Superior temporal gyrus (tissue), 1 donor: ENCODE measurements around the gene PRMT7.

Experiments used
- DNase-seq: peaks from one replicate; pipeline ENCODE4 v3.0.0-alpha.2; 2016; ENCODE audit errors: extremely low spot score

PRMT7 gene

GRCh38 chr16:68395167-68395786, 84.5 kb downstream of the PRMT7 start:
- DNase-seq: no peak

- no peak for DNase-seq
Observed at GRCh38 chr16:68395815-68396214, 85.0 kb downstream of the PRMT7 start.

GRCh38 chr16:68396481-68396880, 85.7 kb downstream of the PRMT7 start:
- peak; percentile 22 for DNase-seq

GRCh38 chr16:68397710-68398201, 86.9 kb downstream of the PRMT7 start:
- DNase-seq: no peak

GRCh38 chr16:68399456-68399855, 88.6 kb downstream of the PRMT7 start:
- no peak for DNase-seq

DNA sequence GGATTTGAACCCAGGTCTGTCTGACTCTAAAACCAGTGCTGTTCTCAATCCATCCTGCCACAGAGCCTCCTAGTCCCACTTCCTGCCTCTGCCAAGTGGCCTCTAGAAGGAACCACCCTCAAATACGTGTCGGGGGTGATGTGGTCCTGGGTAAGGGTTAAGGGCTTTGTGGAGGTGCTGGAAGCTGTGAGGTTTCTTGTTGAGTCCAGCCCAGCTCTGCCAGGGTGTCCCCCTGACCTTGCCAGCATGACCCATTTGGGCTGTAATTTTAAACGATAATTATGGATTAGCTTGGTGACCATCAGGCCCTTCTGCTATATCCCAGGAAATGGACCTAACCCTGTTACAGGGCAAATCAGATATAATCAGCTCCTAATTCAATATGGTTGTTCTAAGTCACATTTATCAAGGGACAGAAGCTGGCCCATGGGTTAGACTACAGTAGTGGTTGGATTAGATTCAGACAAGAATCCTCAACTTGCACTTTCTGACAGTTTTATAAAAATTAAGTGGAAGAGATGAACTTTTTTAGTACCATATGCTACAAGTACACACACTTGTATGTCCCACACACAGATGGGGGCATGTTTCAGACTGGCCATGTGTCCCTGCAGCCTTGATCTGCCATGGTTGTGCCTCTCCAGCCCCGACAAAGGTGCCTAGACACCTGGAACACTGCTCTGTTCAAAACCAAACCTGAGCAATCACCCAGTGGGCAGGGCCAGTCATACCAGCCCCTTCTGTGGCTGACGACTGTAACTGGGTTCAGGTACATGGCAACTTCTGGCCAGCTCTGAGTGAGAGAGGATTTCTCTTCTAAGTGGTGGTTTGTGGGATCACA, 89.5 kb downstream of the PRMT7 start:
- no peak for DNase-seq

- DNase-seq: no peak
Observed at GRCh38 chr16:68400924-68401460, 90.2 kb downstream of the PRMT7 start.

GRCh38 chr16:68401871-68402747, 91.3 kb downstream of the PRMT7 start:
- DNase-seq: no peak

DNA sequence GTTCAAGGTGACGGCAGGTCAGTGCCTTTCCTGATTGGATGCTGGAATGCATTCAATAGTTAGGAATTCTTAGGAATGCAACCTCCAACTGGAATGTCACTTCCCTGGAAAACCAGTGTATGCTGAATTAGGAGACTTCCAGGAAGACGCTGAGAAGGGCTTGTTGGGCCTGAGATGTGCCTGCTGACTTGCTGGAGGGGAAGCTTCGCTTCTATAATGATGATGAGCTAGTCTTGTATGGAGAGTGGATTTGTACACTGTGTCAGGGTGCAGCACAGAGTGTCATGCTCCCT, 91.9 kb downstream of the PRMT7 start:
- no peak for DNase-seq

- DNase-seq: no peak
Observed at GRCh38 chr16:68403177-68403576, 92.4 kb downstream of the PRMT7 start.

DNA sequence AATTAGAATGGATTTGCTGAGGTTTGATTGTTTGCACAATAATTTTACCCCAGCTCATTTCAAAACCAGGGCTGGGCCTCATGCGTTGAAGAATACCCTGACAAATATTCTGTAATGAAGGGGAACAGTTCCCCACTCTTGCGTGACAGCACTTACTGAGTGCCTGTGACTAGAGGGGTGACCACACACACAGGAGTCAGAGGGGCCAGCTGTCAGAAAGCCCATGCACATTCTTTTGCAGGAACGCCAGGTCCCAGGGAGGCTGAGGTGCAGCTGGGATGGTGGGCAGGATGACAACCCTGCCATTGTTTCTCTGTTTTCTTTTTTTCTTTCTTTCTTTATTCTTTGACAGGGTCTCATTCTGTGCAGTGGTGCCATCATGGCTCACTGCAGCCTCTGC, 92.9 kb downstream of the PRMT7 start:
- no peak for DNase-seq

- DNase-seq: no peak
Observed at GRCh38 chr16:68404736-68405345, 94.0 kb downstream of the PRMT7 start.

DNA sequence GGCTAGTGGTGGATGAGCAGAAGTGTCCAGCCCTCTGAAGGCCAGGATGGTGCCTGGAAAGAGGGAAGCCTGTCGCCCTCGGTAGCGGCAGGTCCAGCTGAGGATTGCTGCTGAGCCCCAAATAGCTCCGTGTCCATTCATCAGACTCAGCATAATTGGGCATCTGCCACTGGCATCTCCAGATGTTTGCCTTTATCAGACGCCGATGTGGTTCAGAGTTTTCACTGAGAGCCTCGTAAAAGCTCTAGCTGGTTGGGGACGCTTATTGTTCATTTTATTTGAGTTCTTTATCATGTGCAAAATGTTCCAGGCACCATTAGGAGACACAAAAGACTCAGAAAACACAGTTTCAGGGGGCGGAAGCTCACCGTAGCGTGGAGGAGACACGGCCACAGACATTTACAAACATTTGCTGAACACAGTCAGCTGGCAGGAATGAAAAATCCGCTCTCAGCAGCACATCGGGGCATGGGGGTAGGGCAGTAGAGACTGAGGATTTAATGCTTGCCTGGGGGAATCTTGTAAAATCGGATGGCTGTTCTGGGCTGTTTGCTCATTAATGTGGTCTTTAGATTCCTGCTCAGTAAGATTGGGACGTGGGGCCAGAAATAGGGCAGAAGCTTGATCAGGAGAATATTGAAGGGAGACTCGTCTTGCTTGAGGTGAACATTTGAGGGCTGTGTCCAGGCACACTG, 95.8 kb downstream of the PRMT7 start:
- DNase-seq: peak; percentile 42
